Skeletal muscle cell (primary cell): ENCODE data around the gene EDC3.
A peak's percentile ranks its signal among the peaks of the same experiment; 100 is the strongest.
"Not testable (repeated sequence)": the region's sequence is repeated elsewhere in the genome, so short reads cannot be mapped to it uniquely, and the experiment has no call there.

Source experiments
- DNase-seq: peaks from one replicate; pipeline ENCODE4 v3.0.0-alpha.2; 2010; ENCODE audit warnings: low read depth
- H3K4me3 ChIP-seq: 2 replicates; pipeline ENCODE4 v1.5.1; 2011; ENCODE audit warnings: low read depth, mild to moderate bottlenecking, control low read depth, low read length, moderate library complexity

The EDC3 gene, protein sequence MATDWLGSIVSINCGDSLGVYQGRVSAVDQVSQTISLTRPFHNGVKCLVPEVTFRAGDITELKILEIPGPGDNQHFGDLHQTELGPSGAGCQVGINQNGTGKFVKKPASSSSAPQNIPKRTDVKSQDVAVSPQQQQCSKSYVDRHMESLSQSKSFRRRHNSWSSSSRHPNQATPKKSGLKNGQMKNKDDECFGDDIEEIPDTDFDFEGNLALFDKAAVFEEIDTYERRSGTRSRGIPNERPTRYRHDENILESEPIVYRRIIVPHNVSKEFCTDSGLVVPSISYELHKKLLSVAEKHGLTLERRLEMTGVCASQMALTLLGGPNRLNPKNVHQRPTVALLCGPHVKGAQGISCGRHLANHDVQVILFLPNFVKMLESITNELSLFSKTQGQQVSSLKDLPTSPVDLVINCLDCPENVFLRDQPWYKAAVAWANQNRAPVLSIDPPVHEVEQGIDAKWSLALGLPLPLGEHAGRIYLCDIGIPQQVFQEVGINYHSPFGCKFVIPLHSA

GRCh38 chr15:74695597-74696397, at the start of gene EDC3:
Gene EDC3, minus strand, starts transcription at chr15:74696024. Its CDS starts 20,900 bp downstream, at chr15:74675124.
- DNase-seq = peak; percentile 34
- H3K4me3 ChIP-seq = peak within 1 kb of the TSS; percentile 75

DNA sequence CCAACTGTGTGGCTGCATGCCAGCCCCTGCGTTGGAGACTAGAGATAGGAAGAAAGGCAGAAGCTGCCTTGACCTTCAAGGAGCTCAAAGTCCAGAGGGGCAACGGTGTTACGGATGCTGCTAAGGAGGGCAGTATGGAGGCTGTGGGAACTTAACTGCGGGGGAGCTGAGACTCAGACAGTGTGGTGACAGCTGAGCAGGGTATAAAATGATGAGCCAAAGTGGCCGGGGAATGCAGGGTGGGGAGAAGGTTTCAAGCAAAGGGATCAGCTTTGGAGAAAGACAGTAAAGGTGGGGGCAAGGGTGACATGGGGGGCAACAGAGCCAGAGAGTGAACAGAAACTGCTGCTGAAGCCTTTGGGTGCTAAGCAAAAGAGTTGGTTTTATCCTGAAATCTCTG, 46.6 kb upstream of the EDC3 start:
- H3K4me3 ChIP-seq = no peak overlapping the region
- no peak for DNase-seq

DNA sequence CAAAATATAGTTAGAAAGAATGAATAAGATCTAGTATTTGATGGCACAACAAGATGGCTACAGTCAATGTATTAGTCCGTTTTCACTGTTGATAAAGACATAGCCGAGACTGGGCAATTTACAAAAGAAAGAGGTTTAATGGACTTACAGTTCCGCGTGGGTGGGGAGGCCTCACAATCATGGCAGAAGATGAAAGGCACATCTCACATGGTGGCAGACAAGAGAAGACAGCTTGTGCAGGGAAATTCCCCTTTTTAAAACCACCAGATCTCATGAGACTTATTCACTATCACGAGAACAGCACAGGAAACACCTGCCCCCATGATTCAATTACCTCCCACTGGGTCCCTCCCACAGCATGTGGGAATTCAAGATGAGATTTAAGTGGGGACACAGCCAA, 42.4 kb upstream of the EDC3 start:
- DNase-seq, H3K4me3 ChIP-seq: not testable (repeated sequence)

DNA sequence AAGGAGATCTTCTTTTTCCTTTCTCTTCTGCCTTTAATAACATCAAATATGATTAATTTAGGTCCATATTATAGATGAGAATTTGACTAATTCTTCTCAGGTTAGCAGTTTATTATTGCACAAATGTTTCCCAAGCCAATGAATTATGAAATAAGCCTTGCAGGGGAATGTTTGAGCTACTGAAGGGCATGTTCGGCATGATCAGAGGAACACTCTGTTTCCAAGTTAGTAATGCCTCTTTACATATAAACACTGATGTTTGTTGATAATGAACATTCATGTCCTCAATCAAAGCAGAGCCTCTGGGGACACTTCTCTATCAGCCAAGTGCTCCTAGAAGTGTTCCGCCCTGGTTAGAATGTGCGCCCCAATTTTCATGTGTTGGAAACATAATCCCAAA, 39.5 kb upstream of the EDC3 start:
- no peak overlapping the region for H3K4me3 ChIP-seq
- DNase-seq = no peak

DNA sequence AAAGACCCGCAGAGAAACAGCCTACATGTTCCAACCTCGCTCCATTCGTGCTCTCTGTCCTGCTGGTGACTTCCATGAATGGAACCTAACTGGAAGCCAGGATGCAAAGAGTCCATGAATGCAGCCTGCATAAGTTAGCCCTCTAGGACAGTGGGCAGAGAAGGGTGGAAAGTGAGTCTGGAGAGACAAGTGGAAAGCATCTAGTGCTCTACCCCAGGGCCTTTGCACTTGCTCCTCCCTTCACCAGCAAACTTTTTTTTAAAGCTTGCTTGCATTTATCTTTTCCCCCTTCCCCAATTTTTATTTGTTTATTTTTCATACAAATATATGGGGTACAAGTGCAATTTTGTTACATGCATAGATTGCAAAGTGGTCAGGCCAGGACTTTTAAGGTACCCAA, 37.4 kb upstream of the EDC3 start:
- DNase-seq = no peak

GRCh38 chr15:74732846-74733245, 37.0 kb upstream of the EDC3 start:
- no peak for DNase-seq
- H3K4me3 ChIP-seq = no peak overlapping the region

More for the DNA sequence above, 37.4 kb upstream of the EDC3 start:
- no peak overlapping the region for H3K4me3 ChIP-seq

DNA sequence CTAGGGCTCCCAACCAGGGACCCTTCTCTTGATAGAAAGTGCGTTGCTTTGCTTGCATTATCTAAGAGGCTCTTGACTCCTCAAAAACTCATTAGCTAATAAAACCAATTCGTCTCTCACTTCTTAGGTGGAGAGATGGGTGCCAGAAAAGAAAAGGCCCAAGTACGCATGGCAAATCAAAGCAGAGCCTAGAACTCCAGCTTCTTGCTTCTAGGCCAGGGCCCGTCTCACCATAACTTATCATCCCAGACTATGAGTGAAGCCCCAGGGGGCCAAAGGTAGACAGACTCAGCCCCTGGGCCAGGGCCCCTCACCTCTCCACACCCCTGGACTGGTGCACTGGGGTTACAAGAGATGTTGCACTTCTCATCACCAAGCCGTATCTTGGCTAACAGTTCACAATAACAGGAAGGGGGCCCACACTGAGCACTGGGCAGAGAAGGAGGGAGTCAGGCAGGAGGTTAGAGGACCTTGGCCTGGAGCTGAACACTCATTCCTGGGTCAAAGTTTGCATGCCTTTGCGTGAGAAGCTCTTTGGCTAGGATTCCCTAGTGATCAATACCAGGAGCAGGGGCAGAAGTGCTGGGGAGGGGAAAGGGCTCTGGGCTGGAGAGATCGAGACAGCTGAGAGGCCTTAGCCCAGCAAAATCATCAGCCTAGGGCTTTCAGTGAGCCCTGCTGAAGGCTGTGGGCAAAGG, 34.9 kb upstream of the EDC3 start:
- DNase-seq = no peak
- H3K4me3 ChIP-seq = no peak overlapping the region

DNA sequence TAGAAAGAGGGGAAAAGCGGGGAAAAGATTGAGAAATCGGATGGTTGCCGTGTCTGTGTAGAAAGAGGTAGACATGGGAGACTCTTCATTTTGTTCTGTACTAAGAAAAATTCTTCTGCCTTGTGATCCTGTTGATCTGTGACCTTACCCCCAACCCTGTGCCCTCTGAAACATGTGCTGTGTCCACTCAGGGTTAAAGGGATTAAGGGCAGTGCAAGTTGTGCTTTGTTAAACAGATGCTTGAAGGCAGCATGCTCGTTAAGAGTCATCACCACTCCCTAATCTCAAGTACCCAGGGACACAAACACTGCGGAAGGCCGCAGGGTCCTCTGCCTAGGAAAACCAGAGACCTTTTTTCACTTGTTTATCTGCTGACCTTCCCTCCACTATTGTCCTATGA, 33.5 kb upstream of the EDC3 start:
- not testable (repeated sequence) for H3K4me3 ChIP-seq, DNase-seq

- DNase-seq, H3K4me3 ChIP-seq: not testable (repeated sequence)
Measured at GRCh38 chr15:74728699-74729098, 32.9 kb upstream of the EDC3 start.

DNA sequence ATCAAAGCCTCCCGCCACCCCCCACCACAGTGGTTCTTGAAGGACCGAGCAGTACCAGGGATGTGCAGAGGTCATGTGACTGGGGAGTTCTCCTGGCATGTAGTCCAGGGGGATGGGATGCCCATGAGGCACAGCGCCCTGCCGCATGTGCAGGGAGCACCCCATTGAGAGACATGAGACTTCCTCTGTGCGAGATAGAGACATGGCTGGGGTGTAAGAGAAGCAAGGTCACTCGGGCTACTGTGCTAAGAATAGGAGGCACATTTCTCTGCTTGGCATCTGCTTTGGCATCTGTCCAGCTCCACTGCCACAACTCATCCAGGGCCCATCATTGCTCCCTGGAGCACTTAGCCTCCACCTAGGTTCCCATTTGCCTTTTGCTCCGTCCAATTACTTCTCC, 31.9 kb upstream of the EDC3 start:
- DNase-seq = no peak
- H3K4me3 ChIP-seq = no peak overlapping the region

- DNase-seq = no peak
- peak overlapping the region; percentile 49 for H3K4me3 ChIP-seq
Measured at GRCh38 chr15:74726774-74727164, 30.9 kb upstream of the EDC3 start.

DNA sequence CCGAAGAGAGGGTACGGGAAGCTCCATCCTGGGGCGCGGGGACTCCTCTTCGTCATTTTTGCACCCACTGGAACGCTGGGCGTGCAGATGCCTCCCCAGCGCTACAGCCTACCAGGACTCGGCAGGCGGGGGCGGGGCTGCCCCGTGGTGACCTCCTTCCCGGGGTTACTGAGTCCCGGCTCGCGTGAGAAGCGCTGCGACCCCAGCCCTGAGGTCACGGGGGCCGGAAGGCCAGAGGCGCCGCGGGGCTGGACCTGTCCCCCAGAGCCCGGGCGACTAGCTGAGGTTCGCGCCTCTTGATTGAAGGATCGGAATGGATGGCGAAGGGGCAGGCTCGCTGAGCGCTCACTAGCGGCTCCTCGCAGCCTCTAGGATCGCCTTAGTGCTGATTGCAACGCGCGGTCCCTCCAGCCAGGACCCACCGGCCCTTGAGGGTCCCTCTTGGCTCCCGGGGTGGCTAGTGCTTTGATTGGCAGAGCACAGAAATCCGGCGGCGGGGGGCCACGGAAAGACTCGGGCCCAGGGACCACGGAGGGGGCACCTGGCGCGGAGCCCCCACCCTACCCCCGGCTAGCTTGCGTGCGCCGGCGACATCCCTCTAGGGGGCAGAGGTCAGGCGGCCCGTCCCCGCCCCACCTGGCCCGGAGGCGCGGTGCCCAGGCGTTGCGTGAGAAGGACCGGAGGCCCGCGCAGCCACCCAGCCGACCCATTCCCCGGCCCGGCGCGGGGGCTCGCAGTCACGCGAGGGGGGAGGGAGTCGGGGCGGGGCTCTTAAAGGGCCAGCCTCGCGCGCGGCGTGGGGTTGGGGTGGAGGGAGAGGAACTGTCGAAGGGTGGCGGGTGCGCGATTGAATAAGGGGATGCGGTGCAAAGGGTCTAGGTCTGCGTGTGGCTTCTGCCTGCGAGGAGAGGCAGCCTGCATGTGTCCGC, 30.3 kb upstream of the EDC3 start:
- DNase-seq = no peak
- H3K4me3 ChIP-seq = peak overlapping the region; percentile 49

DNA sequence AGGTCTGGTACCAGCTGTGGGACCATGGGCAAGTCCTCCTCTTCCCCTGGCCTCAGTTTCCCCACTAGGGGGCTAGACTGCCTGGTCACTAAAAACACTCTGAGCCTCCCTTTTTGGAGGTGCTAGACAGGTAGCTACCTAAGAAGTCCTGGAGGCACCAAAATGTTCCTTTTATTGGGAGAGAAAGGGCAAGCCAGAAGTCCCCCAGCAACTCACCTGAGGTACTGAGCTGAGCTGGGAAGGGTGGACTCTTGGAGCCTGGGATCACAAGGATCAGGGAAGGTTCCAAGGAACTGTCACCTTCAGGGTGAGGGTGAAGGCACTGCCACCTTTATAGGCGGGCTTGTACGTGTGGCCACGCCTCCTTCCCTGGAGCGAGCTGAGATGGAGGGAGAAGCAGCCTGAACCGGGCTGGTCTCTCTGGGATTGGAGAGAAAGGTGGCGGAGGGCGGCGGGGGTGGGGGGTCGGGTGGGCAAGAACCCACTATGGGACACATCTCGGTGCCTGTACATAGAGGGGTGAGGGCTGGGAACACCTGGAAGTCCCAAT, 29.5 kb upstream of the EDC3 start, which contains the start of gene CYP1A1:
TSS of gene CYP1A1 (minus strand) at position 304 of the 550 bp plus-strand sequence. CDS start 2,431 bp downstream, outside the sequence.
- H3K4me3 ChIP-seq = peak within 1 kb of the TSS; percentile 49
- no peak for DNase-seq

- H3K4me3 ChIP-seq = no peak overlapping the region
- no peak for DNase-seq
Measured at GRCh38 chr15:74724570-74725224, 28.9 kb upstream of the EDC3 start.

DNA sequence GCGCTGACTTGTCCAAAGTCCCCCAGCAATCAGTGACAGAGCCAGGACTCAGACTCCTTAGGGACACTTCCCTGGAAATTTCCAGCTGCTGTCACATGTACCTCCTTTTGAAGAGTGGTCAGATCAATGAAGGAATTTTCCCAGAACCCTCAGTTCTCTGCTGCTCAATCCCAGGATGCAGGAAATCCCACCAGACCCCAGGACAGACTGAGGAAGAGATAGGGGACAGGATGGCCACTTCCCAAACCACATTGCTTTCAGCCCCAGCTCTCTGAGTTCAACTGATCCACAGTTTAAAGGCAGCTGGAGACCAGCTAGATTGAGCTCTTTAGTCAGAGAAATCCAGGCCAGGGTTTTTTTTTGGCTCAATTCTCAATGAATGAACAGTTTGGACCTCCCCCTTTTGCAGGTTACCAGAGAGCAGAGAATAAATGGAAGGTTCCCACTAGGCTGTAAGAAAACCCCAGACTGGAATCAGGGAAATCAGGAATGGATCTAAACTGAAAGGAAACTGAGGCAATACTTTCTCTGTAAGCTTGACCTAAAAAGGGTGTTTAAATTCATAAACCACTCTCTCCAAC, 28.0 kb upstream of the EDC3 start:
- H3K4me3 ChIP-seq = no peak overlapping the region
- peak; percentile 7 for DNase-seq

GRCh38 chr15:74723187-74723586, 27.4 kb upstream of the EDC3 start:
- no peak overlapping the region for H3K4me3 ChIP-seq
- DNase-seq = no peak

GRCh38 chr15:74722591-74722990, 26.8 kb upstream of the EDC3 start:
- DNase-seq = no peak
- no peak overlapping the region for H3K4me3 ChIP-seq

- no peak for DNase-seq
Measured at GRCh38 chr15:74716651-74717050, 20.8 kb upstream of the EDC3 start.

More at GRCh38 chr15:74716651-74717050, 20.8 kb upstream of the EDC3 start:
- H3K4me3 ChIP-seq = no peak overlapping the region
